ENCODE measurements around the gene CRPPA. TPM values are rescaled to one million over a fixed set of nuclear protein-coding genes. Genes with fewer than 3 reads are reported as not detected.

The CRPPA gene
- total RNA-seq, 1 experiment from 2014 or later = 1.6 TPM

DNA sequence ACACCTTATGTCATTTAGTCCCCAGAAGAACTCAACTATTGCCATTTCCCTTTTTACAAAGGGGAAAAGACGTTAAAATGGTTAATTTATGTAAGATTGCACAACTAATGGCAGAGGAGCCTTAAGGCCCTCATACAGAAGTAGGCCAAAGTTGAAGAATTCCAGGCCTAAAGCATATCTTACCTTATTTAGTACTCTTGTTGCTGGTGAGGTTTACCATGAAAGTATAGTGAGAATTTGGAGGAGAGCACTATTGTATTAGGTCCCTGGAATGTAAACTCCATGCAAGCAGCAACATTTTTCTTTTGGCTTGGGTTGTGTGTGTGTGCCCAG is 731 bp upstream of the CRPPA start:
- Histone ChIP-seq H3K9me2 (ENCODE audit: insufficient read depth) (no peaks in the 10 kb centered on the region), H3K4me3 (replicated peaks in 1 of 2; ENCODE audit: low read depth in 1 of 2, low read length in 2 of 2) (no peak overlapping the region; a peak in 1 of 4 replicates), H3K4me2 (ENCODE audit: low read length) (peak overlapping the region; percentile 69), H3K27me3 (ENCODE audit: insufficient read depth, low read length) (no peaks in the 10 kb centered on the region), H3K4me1 (ENCODE audit: control insufficient read depth in 1 of 2, insufficient read depth in 2 of 2, low read length in 2 of 2) (peaks cover 11 to 23% of the 10 kb centered on the region in 2 experiments), H2AFZ (ENCODE audit: low read depth, low read length, poor library complexity, severe bottlenecking) (no peak overlapping the region), H3K36me3 (ENCODE audit: control insufficient read depth in 1 of 2, insufficient read depth in 2 of 2, low read length in 2 of 2) (no peaks in the 10 kb centered on the region), H3K27ac (ENCODE audit: low read depth, low read length) (peak overlapping the region; percentile 90), H4K20me1 (ENCODE audit: insufficient read depth) (no peaks in the 10 kb centered on the region), H3K9ac (ENCODE audit: low read length) (no peak overlapping the region), H3K79me2 (ENCODE audit: insufficient read depth, low read length) (no peaks in the 10 kb centered on the region), H3K9me3 (ENCODE audit: control insufficient read depth in 1 of 2, insufficient read depth in 1 of 2, low read depth in 1 of 2, low read length in 2 of 2) (no peaks in the 10 kb centered on the region)
- POLR2A ChIA-PET = no interaction called here
- CTCF ChIA-PET = interaction anchor here (1.9 kb wide), 1 partner anchor 143 kb away, joined by 4 read pairs; no protein-coding TSS in a partner anchor
- BruUV-seq (replicated peaks) = no TSS peak
- TF ChIP-seq SIN3A (IDR thresholded peaks at IDR 0.05; ENCODE audit: low read depth) (no peak), TCF7L2 (IDR thresholded peaks at IDR 0.05; ENCODE audit: borderline replicate concordance, extremely low read depth, insufficient read depth, insufficient read length) (no peak), SRF (IDR thresholded peaks at IDR 0.05; ENCODE audit: low read depth) (no peak), ZNF274 (IDR thresholded peaks at IDR 0.05; ENCODE audit: low read depth, low read length) (no peak), CBX3 (IDR thresholded peaks at IDR 0.05; ENCODE audit: low read depth) (no peak), CEBPB (IDR thresholded peaks at IDR 0.05; ENCODE audit: low read depth) (peak; percentile 29; the same call in 1 of the 2 replicates)
- ATAC-seq = no peak
- intact Hi-C loops (cut with micrococcal nuclease) = no loop called here
- DNase-seq (ENCODE audit: low read depth, low spot score) = no peak
- RAD21 ChIA-PET (ENCODE audit: low non-redundant PET in 1 of 2, low total read pairs in 2 of 2, uncharacterized antibody in 2 of 2, unreplicated experiment in 2 of 2) = no interaction called here

DNA sequence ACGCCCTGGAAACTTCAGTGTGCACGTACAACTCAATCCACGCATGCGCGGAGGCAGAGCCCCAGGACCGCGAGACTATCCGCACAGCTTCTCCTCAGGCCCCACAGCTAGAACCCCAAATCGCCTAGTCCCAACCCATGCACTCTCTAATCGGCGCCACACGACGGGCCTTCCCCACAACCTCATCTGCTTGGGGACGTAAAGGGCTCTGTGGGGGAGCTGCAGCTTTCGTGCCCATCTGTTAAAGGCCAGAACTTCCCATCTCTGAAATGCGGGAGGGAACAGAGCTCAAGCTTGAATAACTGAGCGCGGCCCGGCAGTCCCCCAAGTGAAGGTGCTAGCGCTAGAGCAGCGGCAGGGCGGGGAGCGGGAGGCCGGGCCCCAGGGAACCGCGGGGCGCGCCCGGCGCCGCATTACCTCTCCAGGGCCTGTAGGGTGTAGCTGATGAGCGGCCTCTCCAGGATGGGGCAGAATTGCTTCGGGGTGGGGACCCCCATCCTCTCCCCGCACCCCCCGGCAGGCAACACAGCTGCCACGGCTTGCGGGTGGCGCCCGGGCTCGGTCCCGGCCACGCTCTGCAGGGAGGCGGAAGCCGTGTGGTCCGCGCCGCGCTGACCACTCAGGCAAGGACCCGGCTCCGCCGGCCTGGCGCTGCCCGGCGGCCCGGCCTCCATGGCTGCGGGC is 547 bp downstream of the CRPPA start:
- ChIA-PET POLR2A (interaction anchor here (0.6 to 1.3 kb wide), 2 partner anchors 14 to 144 kb away, joined by 3 to 7 read pairs; no protein-coding TSS in a partner anchor), CTCF (interaction anchor here (1.9 kb wide), 1 partner anchor 144 kb away, joined by 4 read pairs; no protein-coding TSS in a partner anchor), RAD21 (ENCODE audit: low non-redundant PET in 1 of 2, low total read pairs in 2 of 2, uncharacterized antibody in 2 of 2, unreplicated experiment in 2 of 2) (no interaction called here)
- H3K36me3 ChIP-seq (ENCODE audit: control insufficient read depth in 1 of 2, insufficient read depth in 2 of 2, low read length in 2 of 2) = no peaks in the 10 kb centered on the region
- ATAC-seq = peak; percentile 81
- no peaks in the 10 kb centered on the region for H3K27me3 ChIP-seq (ENCODE audit: insufficient read depth, low read length)
- H4K20me1 ChIP-seq (ENCODE audit: insufficient read depth) = no peaks in the 10 kb centered on the region
- H3K27ac ChIP-seq (ENCODE audit: low read depth, low read length) = peak overlapping the region; percentile 90
- peak overlapping the region; percentile 53 to 60 for H3K4me3 ChIP-seq (replicated peaks in 1 of 2; ENCODE audit: low read depth in 1 of 2, low read length in 2 of 2)
- peak overlapping the region; percentile 64 for H3K9ac ChIP-seq (ENCODE audit: low read length)
- no peaks in the 10 kb centered on the region for H3K9me3 ChIP-seq (ENCODE audit: control insufficient read depth in 1 of 2, insufficient read depth in 1 of 2, low read depth in 1 of 2, low read length in 2 of 2)
- intact Hi-C loops (cut with micrococcal nuclease) = no loop called here
- no TSS peak for BruUV-seq (replicated peaks)
- no peaks in the 10 kb centered on the region for H3K79me2 ChIP-seq (ENCODE audit: insufficient read depth, low read length)
- peak overlapping the region; percentile 69 for H3K4me2 ChIP-seq (ENCODE audit: low read length)
- peak; percentile 68 for DNase-seq (ENCODE audit: low read depth, low spot score)
- H2AFZ ChIP-seq (ENCODE audit: low read depth, low read length, poor library complexity, severe bottlenecking) = peak overlapping the region; percentile 63
- no peaks in the 10 kb centered on the region for H3K9me2 ChIP-seq (ENCODE audit: insufficient read depth)
- H3K4me1 ChIP-seq (ENCODE audit: control insufficient read depth in 1 of 2, insufficient read depth in 2 of 2, low read length in 2 of 2) = peaks cover 11 to 23% of the 10 kb centered on the region in 2 experiments
- TF ChIP-seq, protein P1, sequence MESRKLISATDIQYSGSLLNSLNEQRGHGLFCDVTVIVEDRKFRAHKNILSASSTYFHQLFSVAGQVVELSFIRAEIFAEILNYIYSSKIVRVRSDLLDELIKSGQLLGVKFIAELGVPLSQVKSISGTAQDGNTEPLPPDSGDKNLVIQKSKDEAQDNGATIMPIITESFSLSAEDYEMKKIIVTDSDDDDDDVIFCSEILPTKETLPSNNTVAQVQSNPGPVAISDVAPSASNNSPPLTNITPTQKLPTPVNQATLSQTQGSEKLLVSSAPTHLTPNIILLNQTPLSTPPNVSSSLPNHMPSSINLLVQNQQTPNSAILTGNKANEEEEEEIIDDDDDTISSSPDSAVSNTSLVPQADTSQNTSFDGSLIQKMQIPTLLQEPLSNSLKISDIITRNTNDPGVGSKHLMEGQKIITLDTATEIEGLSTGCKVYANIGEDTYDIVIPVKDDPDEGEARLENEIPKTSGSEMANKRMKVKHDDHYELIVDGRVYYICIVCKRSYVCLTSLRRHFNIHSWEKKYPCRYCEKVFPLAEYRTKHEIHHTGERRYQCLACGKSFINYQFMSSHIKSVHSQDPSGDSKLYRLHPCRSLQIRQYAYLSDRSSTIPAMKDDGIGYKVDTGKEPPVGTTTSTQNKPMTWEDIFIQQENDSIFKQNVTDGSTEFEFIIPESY (IDR thresholded peaks at IDR 0.05; ENCODE audit: extremely low read depth, insufficient replicate concordance, low read length) = peak; percentile 76
- TF ChIP-seq POLR2A (IDR thresholded peaks at IDR 0.05; ENCODE audit: borderline replicate concordance, extremely low read depth, insufficient read depth, insufficient read length) (peak; percentile 80), ZNF274 (IDR thresholded peaks at IDR 0.05; ENCODE audit: low read depth, low read length) (no peak), RAD21 (IDR thresholded peaks at IDR 0.05; ENCODE audit: low read depth) (no peak), POLR2AphosphoS5 (IDR thresholded peaks at IDR 0.05; ENCODE audit: low read depth, low read length) (peak; percentile 90), ATF3 (IDR thresholded peaks at IDR 0.05) (no peak)
- TF ChIP-seq, protein P2, sequence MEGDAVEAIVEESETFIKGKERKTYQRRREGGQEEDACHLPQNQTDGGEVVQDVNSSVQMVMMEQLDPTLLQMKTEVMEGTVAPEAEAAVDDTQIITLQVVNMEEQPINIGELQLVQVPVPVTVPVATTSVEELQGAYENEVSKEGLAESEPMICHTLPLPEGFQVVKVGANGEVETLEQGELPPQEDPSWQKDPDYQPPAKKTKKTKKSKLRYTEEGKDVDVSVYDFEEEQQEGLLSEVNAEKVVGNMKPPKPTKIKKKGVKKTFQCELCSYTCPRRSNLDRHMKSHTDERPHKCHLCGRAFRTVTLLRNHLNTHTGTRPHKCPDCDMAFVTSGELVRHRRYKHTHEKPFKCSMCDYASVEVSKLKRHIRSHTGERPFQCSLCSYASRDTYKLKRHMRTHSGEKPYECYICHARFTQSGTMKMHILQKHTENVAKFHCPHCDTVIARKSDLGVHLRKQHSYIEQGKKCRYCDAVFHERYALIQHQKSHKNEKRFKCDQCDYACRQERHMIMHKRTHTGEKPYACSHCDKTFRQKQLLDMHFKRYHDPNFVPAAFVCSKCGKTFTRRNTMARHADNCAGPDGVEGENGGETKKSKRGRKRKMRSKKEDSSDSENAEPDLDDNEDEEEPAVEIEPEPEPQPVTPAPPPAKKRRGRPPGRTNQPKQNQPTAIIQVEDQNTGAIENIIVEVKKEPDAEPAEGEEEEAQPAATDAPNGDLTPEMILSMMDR (IDR thresholded peaks at IDR 0.05 in 2 of 3, conservative IDR thresholded peaks at IDR 0.05 in 1 of 3; ENCODE audit: borderline replicate concordance in 1 of 3, insufficient read depth in 1 of 3, low read depth in 2 of 3, low read length in 2 of 3) = peak in 2 of 3 experiments; percentile 11 to 15; a peak in 1 of 6 replicates

Data from HCT116 (cell line).